Sigmoid colon (tissue), 4 donors: ENCODE results near the gene MGAT3.

Experiments used
- EP300 ChIP-seq, 4 donors: sonication (generic); formaldehyde crosslinking; IDR thresholded peaks; one replicate each; pipeline ENCODE4 v1.6.1; 2017; ENCODE audit warnings: antibody characterized with exemption in 4 of 4
- POLR2A ChIP-seq, 2 donors: fragments of 450-650 bp; IDR thresholded peaks; one replicate each; pipeline ENCODE4 v1.6.1; 2016; ENCODE audit warnings: antibody characterized with exemption in 2 of 2, mild to moderate bottlenecking in 2 of 2, moderate library complexity in 2 of 2
- TF ChIP-seq, protein P1 (sequence below), 4 experiments: fragments of 450-650 bp in 3 of 4; fragments of 200-600 bp in 1 of 4; IDR thresholded peaks; one replicate each; pipeline ENCODE4 v1.5.1; 2016 to 2019; ENCODE audit warnings: antibody characterized with exemption in 4 of 4, mild to moderate bottlenecking in 3 of 4, moderate library complexity in 2 of 4

DNA sequence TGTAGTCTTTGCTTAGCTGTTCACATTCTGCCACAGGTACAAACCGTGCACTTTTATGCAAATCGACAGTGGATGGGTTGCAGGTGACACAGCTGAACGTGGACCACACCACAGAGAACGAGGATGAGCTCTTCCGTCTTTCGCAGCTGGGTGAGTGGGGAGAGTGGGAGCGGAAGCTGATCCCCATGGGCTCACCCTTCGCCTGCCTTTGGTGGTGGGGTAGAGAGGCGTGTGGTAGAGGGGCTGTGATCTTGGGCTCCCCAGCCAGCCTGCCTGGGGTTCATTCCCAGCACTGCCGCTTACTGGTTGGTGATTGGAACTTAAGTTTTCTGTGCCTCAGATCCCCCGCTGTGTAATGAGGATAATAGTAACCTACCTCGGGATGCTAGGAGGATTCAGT is 38.1 kb upstream of the MGAT3 start:
- TF ChIP-seq, protein P1, sequence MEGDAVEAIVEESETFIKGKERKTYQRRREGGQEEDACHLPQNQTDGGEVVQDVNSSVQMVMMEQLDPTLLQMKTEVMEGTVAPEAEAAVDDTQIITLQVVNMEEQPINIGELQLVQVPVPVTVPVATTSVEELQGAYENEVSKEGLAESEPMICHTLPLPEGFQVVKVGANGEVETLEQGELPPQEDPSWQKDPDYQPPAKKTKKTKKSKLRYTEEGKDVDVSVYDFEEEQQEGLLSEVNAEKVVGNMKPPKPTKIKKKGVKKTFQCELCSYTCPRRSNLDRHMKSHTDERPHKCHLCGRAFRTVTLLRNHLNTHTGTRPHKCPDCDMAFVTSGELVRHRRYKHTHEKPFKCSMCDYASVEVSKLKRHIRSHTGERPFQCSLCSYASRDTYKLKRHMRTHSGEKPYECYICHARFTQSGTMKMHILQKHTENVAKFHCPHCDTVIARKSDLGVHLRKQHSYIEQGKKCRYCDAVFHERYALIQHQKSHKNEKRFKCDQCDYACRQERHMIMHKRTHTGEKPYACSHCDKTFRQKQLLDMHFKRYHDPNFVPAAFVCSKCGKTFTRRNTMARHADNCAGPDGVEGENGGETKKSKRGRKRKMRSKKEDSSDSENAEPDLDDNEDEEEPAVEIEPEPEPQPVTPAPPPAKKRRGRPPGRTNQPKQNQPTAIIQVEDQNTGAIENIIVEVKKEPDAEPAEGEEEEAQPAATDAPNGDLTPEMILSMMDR (IDR thresholded peaks at IDR 0.05) = no peak
- TF ChIP-seq POLR2A (IDR thresholded peaks at IDR 0.05) = no peak
- TF ChIP-seq EP300 (IDR thresholded peaks at IDR 0.05) = no peak
